GM12878 (cell line): ENCODE results near the gene AMN. TPM values are rescaled to one million over a fixed set of nuclear protein-coding genes. Genes with fewer than 3 reads are reported as not detected.

Experiments used
- ATAC-seq: fragments of 200-7000 bp; cut with Tn5 transposase; 3 replicates; pipeline ENCODE4 v1.9.1; 2020; ENCODE audit warnings: mild to moderate bottlenecking, moderate library complexity
- BruUV-seq: library from RNA; stranded (reverse); fragments of 400-500 nt; replicated peaks from 2 replicates; lab custom pipeline; 2021; lab: Mats Ljungman, UMichigan
- CTCF ChIA-PET: fragments of 300-600 bp; sonication (Branson Sonifier 250); formaldehyde crosslinking; extraction: SDS; loops from one replicate; lab custom pipeline; 2021; ENCODE audit warnings: inconsistent platforms; lab: Yijun Ruan, JAX
- POLR2A ChIA-PET: fragments of 350-600 bp; formaldehyde crosslinking; extraction: SDS; loops from one replicate; lab custom pipeline; 2021; ENCODE audit warnings: inconsistent platforms; lab: Charles Lee
- RAD21 ChIA-PET: fragments of 300-600 bp; sonication (Branson Sonifier 250); formaldehyde crosslinking; loops from one replicate; lab custom pipeline; 2023; ENCODE audit warnings: antibody characterized with exemption; ENCODE audit not compliant: unreplicated experiment; lab: Charles Lee
- SMC1A ChIA-PET: fragments of 300-600 bp; sonication (Branson Sonifier 250); formaldehyde crosslinking; loops from one replicate; lab custom pipeline; 2023; ENCODE audit not compliant: unreplicated experiment, uncharacterized antibody; lab: Charles Lee
- DNase-seq: peaks from one replicate; pipeline ENCODE4 v3.0.0-alpha.2; 2011; ENCODE audit warnings: low read depth, low spot score
- FAIRE-seq: peaks from 3 replicates; lab custom pipeline; 2011; peaks lifted over from hg19 to GRCh38; lab: Jason Lieb, UNC
- H2AFZ ChIP-seq: 2 replicates; pipeline ENCODE4 v1.6.0; 2011; ENCODE audit warnings: low read depth, low read length, control low read depth; ENCODE audit not compliant: control insufficient read depth
- H3K27ac ChIP-seq: 2 replicates; pipeline ENCODE4 v1.5.1; 2011; ENCODE audit warnings: control low read depth; ENCODE audit not compliant: control insufficient read depth, insufficient read depth
- H3K27me3 ChIP-seq, 2 experiments: replicated peaks in 1 of 2; 2 replicates each; pipeline versions ENCODE4 v1.6.0 to v1.6.1; 2011; ENCODE audit warnings: low read length in 1 of 2; ENCODE audit not compliant: control insufficient read depth in 2 of 2, insufficient read depth in 2 of 2
- H3K36me3 ChIP-seq, 2 experiments: 2 replicates each; pipeline ENCODE4 v1.5.1; 2011; ENCODE audit warnings: low read length in 1 of 2; ENCODE audit not compliant: control insufficient read depth in 2 of 2, insufficient read depth in 2 of 2
- H3K4me1 ChIP-seq: 2 replicates; pipeline ENCODE4 v1.6.1; 2011; ENCODE audit warnings: mild to moderate bottlenecking, low read length, moderate library complexity, mixed read lengths; ENCODE audit not compliant: control insufficient read depth, insufficient read depth
- H3K4me2 ChIP-seq: 2 replicates; pipeline ENCODE4 v1.6.0; 2011; ENCODE audit warnings: control low read depth; ENCODE audit not compliant: control insufficient read depth, insufficient read depth
- H3K4me3 ChIP-seq: fragments of 200-600 bp; sonication (generic); 2 replicates; pipeline ENCODE4 v1.5.1; 2016
- H3K79me2 ChIP-seq: 2 replicates; pipeline ENCODE4 v1.6.0; 2011; ENCODE audit warnings: low read length; ENCODE audit not compliant: control insufficient read depth, insufficient read depth
- H3K9ac ChIP-seq: 2 replicates; pipeline ENCODE4 v1.8.0; 2011; ENCODE audit warnings: low read length, control low read depth, mixed read lengths; ENCODE audit not compliant: control insufficient read depth, insufficient read depth
- H3K9me3 ChIP-seq: replicated peaks from 3 replicates; pipeline ENCODE4 v1.5.1; 2011; ENCODE audit warnings: mild to moderate bottlenecking, low read length; ENCODE audit not compliant: control insufficient read depth, insufficient read depth
- H4K20me1 ChIP-seq: 2 replicates; pipeline ENCODE4 v1.6.0; 2011; ENCODE audit not compliant: control insufficient read depth, insufficient read depth
- CREM ChIP-seq: IDR thresholded peaks from 2 replicates; pipeline ENCODE4 v1.6.1; 2014; ENCODE audit warnings: antibody characterized with exemption, low read depth
- ESRRA ChIP-seq: IDR thresholded peaks from 2 replicates; pipeline ENCODE4 v1.6.1; 2012; ENCODE audit warnings: mild to moderate bottlenecking, low read length, improper control_type of control experiment
- FOXM1 ChIP-seq: IDR thresholded peaks from 2 replicates; pipeline ENCODE4 v1.6.1; 2012; ENCODE audit warnings: low read depth, mild to moderate bottlenecking, inconsistent platforms, low read length, moderate library complexity
- NFXL1 ChIP-seq: fragments of 450-650 bp; IDR thresholded peaks from 2 replicates; pipeline ENCODE4 v1.6.1; 2017; ENCODE audit warnings: antibody characterized with exemption, mild to moderate bottlenecking, borderline replicate concordance
- NR2C2 ChIP-seq: IDR thresholded peaks from 2 replicates; pipeline ENCODE4 v1.6.1; 2011; ENCODE audit warnings: borderline replicate concordance, low read depth; ENCODE audit not compliant: control insufficient read depth, insufficient read length
- RELA ChIP-seq: fragments of 450-650 bp; IDR thresholded peaks from 2 replicates; pipeline ENCODE4 v1.8.0; 2014; ENCODE audit warnings: borderline replicate concordance; ENCODE audit not compliant: partially characterized antibody
- WGBS: methylation state at CpG from one replicate; pipeline ENCODE4 v1.1.6; 2016; ENCODE audit warnings: low lambda C conversion rate; ENCODE audit not compliant: insufficient replicate concordance, insufficient coverage; ENCODE audit errors: missing lambda C conversion rate; 5-methylcytosine and 5-hydroxymethylcytosine counted together
- in situ Hi-C: fragments of 300-500 bp; cut with MboI; formaldehyde crosslinking; loops from 9 replicates; pipeline ENCODE4 v1.14.3; 2018; ENCODE audit warnings: mixed read lengths
- intact Hi-C: fragments of 100-400 bp; cut with micrococcal nuclease; formaldehyde crosslinking; loops from one replicate; pipeline ENCODE4 v1.14.2; 2022; ENCODE audit not compliant: unreplicated experiment
- polyA plus RNA-seq, 11 experiments: library from polyadenylated mRNA; depleted of rRNA in 4 of 11; unstranded in 6 of 11; stranded (reverse) in 5 of 11; fragments of >200 nt; fragmentation: Nextera tagmentation in 4 of 11; fragmentation: Illumina TruSeq in 1 of 11; extraction: Ambion mirVana in 4 of 11; extraction: Trizol in 1 of 11; gene quantifications; 1 replicate in 1 of 11; 2 replicates in 10 of 11; pipeline versions ENCODE4 v1.2.1 to v1.2.3, GENCODE V29; 2011 to 2016; ENCODE audit warnings: inconsistent platforms in 2 of 11, missing spikeins in 2 of 11, low read depth in 1 of 11
- total RNA-seq, 4 experiments: library from RNA; depleted of rRNA in 3 of 4; stranded (reverse); fragments of >200 nt in 3 of 4; fragmentation: Illumina TruSeq in 1 of 4; extraction: Trizol in 1 of 4; gene quantifications; 2 replicates each; pipeline versions ENCODE4 v1.2.1 to v1.2.3, GENCODE V29; 2013 to 2021

The AMN gene
- total and polyA plus RNA-seq, 10 of the 15 experiments (the other 5 are each of a cell fraction or from before 2014, with no cell fraction given) = 0.03 to 0.33 (median 0.11) TPM; not detected in 6

- CTCF ChIA-PET = no interaction called here
- BruUV-seq = no TSS peak
- no peak overlapping the region for H3K9ac ChIP-seq
- RAD21 ChIA-PET = interaction anchor here (0.5 kb wide), 1 partner anchor 110 kb away, joined by 3 read pairs; no protein-coding TSS in a partner anchor
- POLR2A ChIA-PET = no interaction called here
- in situ Hi-C loops (no loop called here), intact Hi-C loops (no loop called here)
- H3K4me2 ChIP-seq = no peak overlapping the region
- SMC1A ChIA-PET = interaction anchor here (1.3 kb wide), 1 partner anchor 261 kb away, joined by 4 read pairs; no protein-coding TSS in a partner anchor
- H4K20me1 ChIP-seq = no peaks in the 10 kb centered on the region
- no peak for FAIRE-seq
- ATAC-seq = no peak
- H3K79me2 ChIP-seq = no peaks in the 10 kb centered on the region
- no peak for DNase-seq
- no peak overlapping the region for H3K27ac ChIP-seq
- H3K9me3 ChIP-seq = no peaks in the 10 kb centered on the region
- H3K4me1 ChIP-seq = no peaks in the 10 kb centered on the region
- no peak overlapping the region for H3K4me3 ChIP-seq
- TF ChIP-seq RELA (no peak), NFXL1 (no peak), ESRRA (no peak), NR2C2 (no peak), CREM (no peak)
- 62% methylated on average over 8 of the region's 8 CpGs for WGBS
- H3K27me3 ChIP-seq = no peaks in the 10 kb centered on the region
- H3K36me3 ChIP-seq = peaks cover 10 to 14% of the 10 kb centered on the region in 2 experiments; a peak in 3 of 4 replicates
- H2AFZ ChIP-seq = no peak overlapping the region
Observed at GRCh38 chr14:102955636-102956408, 33.4 kb downstream of the AMN start.

GRCh38 chr14:102957222-102957621, 34.8 kb downstream of the AMN start:
- no peak overlapping the region for H3K9ac ChIP-seq
- in situ Hi-C loops (no loop called here), intact Hi-C loops (no loop called here)
- POLR2A ChIA-PET = interaction anchor here (0.6 kb wide), 1 partner anchor 105 kb away, joined by 4 read pairs; no protein-coding TSS in a partner anchor
- CTCF ChIA-PET = interaction anchor here (0.6 kb wide), 1 partner anchor 493 kb away, joined by 5 read pairs; no protein-coding TSS in a partner anchor
- H3K9me3 ChIP-seq = no peaks in the 10 kb centered on the region
- H3K4me1 ChIP-seq = no peaks in the 10 kb centered on the region
- DNase-seq (no peak), ATAC-seq (no peak)
- H3K4me3 ChIP-seq = no peak overlapping the region
- no peak overlapping the region for H2AFZ ChIP-seq
- SMC1A ChIA-PET = no interaction called here
- peaks cover 10 to 18% of the 10 kb centered on the region in 2 experiments; a peak in 3 of 4 replicates for H3K36me3 ChIP-seq
- no TSS peak for BruUV-seq
- no peak overlapping the region for H3K27ac ChIP-seq
- RAD21 ChIA-PET = no interaction called here
- no peaks in the 10 kb centered on the region for H4K20me1 ChIP-seq
- no peaks in the 10 kb centered on the region for H3K27me3 ChIP-seq
- no peak overlapping the region for H3K4me2 ChIP-seq
- TF ChIP-seq FOXM1 = no peak
- TF ChIP-seq, all 136 proteins: peak for 0
- no peaks in the 10 kb centered on the region for H3K79me2 ChIP-seq
- FAIRE-seq = no peak
- 76% methylated on average over 10 of the region's 10 CpGs for WGBS
